Measurements from ENCODE around the gene ADAMTS17. TPM values are rescaled to one million over a fixed set of nuclear protein-coding genes. Genes with fewer than 3 reads are reported as not detected.

Gene ADAMTS17
- total RNA-seq, 2 experiments from 2014 or later = 0.81 to 1.0 TPM

GRCh38 chr15:100030586-100031229 lies 311.1 kb downstream of the ADAMTS17 start:
- no peaks in the 10 kb centered on the region for H3K27me3 Mint-ChIP-seq (ENCODE audit: low read depth)
- intact Hi-C loops (cut with micrococcal nuclease) = no loop called here
- DNase-seq = no peak
- no peak overlapping the region for H3K4me3 Mint-ChIP-seq
- H3K9me3 Mint-ChIP-seq = peaks cover 24% of the 10 kb centered on the region
- H3K36me3 Mint-ChIP-seq (ENCODE audit: low read depth) = peaks cover 28% of the 10 kb centered on the region
- no peaks in the 10 kb centered on the region for H3K4me1 Mint-ChIP-seq (ENCODE audit: low read depth)
- no peak overlapping the region for H3K27ac Mint-ChIP-seq
- CTCF ChIA-PET = no interaction called here

- CTCF ChIA-PET = no interaction called here
- Mint-ChIP-seq H3K4me1 (ENCODE audit: low read depth) (no peaks in the 10 kb centered on the region), H3K36me3 (ENCODE audit: low read depth) (peaks cover 28% of the 10 kb centered on the region), H3K4me3 (no peak overlapping the region), H3K9me3 (peaks cover 24% of the 10 kb centered on the region), H3K27me3 (ENCODE audit: low read depth) (no peaks in the 10 kb centered on the region), H3K27ac (no peak overlapping the region)
- no peak for DNase-seq
- intact Hi-C loops (cut with micrococcal nuclease) = no loop called here
Measured at GRCh38 chr15:100029868-100030479, 311.8 kb downstream of the ADAMTS17 start.

GRCh38 chr15:100029045-100029444 lies 312.7 kb downstream of the ADAMTS17 start:
- CTCF ChIA-PET = no interaction called here

GRCh38 chr15:100026041-100026440 lies 315.7 kb downstream of the ADAMTS17 start:
- Mint-ChIP-seq H3K27ac (no peak overlapping the region), H3K4me1 (ENCODE audit: low read depth) (no peaks in the 10 kb centered on the region), H3K27me3 (ENCODE audit: low read depth) (no peaks in the 10 kb centered on the region), H3K9me3 (peaks cover 24% of the 10 kb centered on the region), H3K4me3 (no peak overlapping the region), H3K36me3 (ENCODE audit: low read depth) (peaks cover 26% of the 10 kb centered on the region)
- CTCF ChIA-PET = no interaction called here
- DNase-seq = no peak
- intact Hi-C loops (cut with micrococcal nuclease) = no loop called here

More at GRCh38 chr15:100029045-100029444, 312.7 kb downstream of the ADAMTS17 start:
- no peak overlapping the region for H3K4me3 Mint-ChIP-seq
- no peak for DNase-seq
- H3K4me1 Mint-ChIP-seq (ENCODE audit: low read depth) = no peaks in the 10 kb centered on the region
- no peaks in the 10 kb centered on the region for H3K27me3 Mint-ChIP-seq (ENCODE audit: low read depth)
- intact Hi-C loops (cut with micrococcal nuclease) = no loop called here
- H3K36me3 Mint-ChIP-seq (ENCODE audit: low read depth) = peaks cover 28% of the 10 kb centered on the region
- peaks cover 24% of the 10 kb centered on the region for H3K9me3 Mint-ChIP-seq
- no peak overlapping the region for H3K27ac Mint-ChIP-seq

- intact Hi-C loops (cut with micrococcal nuclease) = no loop called here
Measured at GRCh38 chr15:100022806-100023205, 319.0 kb downstream of the ADAMTS17 start.

GRCh38 chr15:100022391-100022790 lies 319.4 kb downstream of the ADAMTS17 start:
- Mint-ChIP-seq H3K9me3 (peaks cover 7% of the 10 kb centered on the region), H3K4me1 (ENCODE audit: low read depth) (no peaks in the 10 kb centered on the region), H3K36me3 (ENCODE audit: low read depth) (peaks cover 5% of the 10 kb centered on the region), H3K4me3 (no peak overlapping the region), H3K27ac (no peak overlapping the region), H3K27me3 (ENCODE audit: low read depth) (no peaks in the 10 kb centered on the region)
- intact Hi-C loops (cut with micrococcal nuclease) = no loop called here
- no peak for DNase-seq
- CTCF ChIA-PET = no interaction called here

More at GRCh38 chr15:100022806-100023205, 319.0 kb downstream of the ADAMTS17 start:
- H3K4me1 Mint-ChIP-seq (ENCODE audit: low read depth) = no peaks in the 10 kb centered on the region
- no peaks in the 10 kb centered on the region for H3K27me3 Mint-ChIP-seq (ENCODE audit: low read depth)
- CTCF ChIA-PET = no interaction called here
- no peak overlapping the region for H3K4me3 Mint-ChIP-seq
- no peak overlapping the region for H3K27ac Mint-ChIP-seq
- DNase-seq = no peak
- H3K36me3 Mint-ChIP-seq (ENCODE audit: low read depth) = peaks cover 8% of the 10 kb centered on the region
- H3K9me3 Mint-ChIP-seq = peaks cover 11% of the 10 kb centered on the region

GRCh38 chr15:100021653-100022052 lies 320.1 kb downstream of the ADAMTS17 start:
- DNase-seq = no peak
- Mint-ChIP-seq H3K27me3 (ENCODE audit: low read depth) (no peaks in the 10 kb centered on the region), H3K4me1 (ENCODE audit: low read depth) (no peaks in the 10 kb centered on the region), H3K4me3 (no peak overlapping the region), H3K36me3 (ENCODE audit: low read depth) (no peaks in the 10 kb centered on the region), H3K27ac (no peak overlapping the region), H3K9me3 (peaks cover under 1% of the 10 kb centered on the region)
- intact Hi-C loops (cut with micrococcal nuclease) = no loop called here
- CTCF ChIA-PET = no interaction called here

GRCh38 chr15:100020614-100021013 lies 321.2 kb downstream of the ADAMTS17 start:
- Mint-ChIP-seq H3K4me1 (ENCODE audit: low read depth) (no peaks in the 10 kb centered on the region), H3K36me3 (ENCODE audit: low read depth) (no peaks in the 10 kb centered on the region), H3K4me3 (no peak overlapping the region), H3K27me3 (ENCODE audit: low read depth) (no peaks in the 10 kb centered on the region), H3K9me3 (no peaks in the 10 kb centered on the region), H3K27ac (no peak overlapping the region)
- no peak for DNase-seq
- intact Hi-C loops (cut with micrococcal nuclease) = no loop called here
- CTCF ChIA-PET = no interaction called here

GRCh38 chr15:100020189-100020588 lies 321.6 kb downstream of the ADAMTS17 start:
- H3K27me3 Mint-ChIP-seq (ENCODE audit: low read depth) = no peaks in the 10 kb centered on the region
- H3K36me3 Mint-ChIP-seq (ENCODE audit: low read depth) = no peaks in the 10 kb centered on the region
- H3K9me3 Mint-ChIP-seq = no peaks in the 10 kb centered on the region
- H3K27ac Mint-ChIP-seq = no peak overlapping the region
- CTCF ChIA-PET = interaction anchor here (0.6 kb wide), 1 partner anchor 112 kb away, joined by 3 read pairs; no protein-coding TSS in a partner anchor
- no peak overlapping the region for H3K4me3 Mint-ChIP-seq
- no peak for DNase-seq
- intact Hi-C loops (cut with micrococcal nuclease) = no loop called here
- no peaks in the 10 kb centered on the region for H3K4me1 Mint-ChIP-seq (ENCODE audit: low read depth)

GRCh38 chr15:100019601-100020000 lies 322.2 kb downstream of the ADAMTS17 start:
- Mint-ChIP-seq H3K27me3 (ENCODE audit: low read depth) (no peaks in the 10 kb centered on the region), H3K36me3 (ENCODE audit: low read depth) (no peaks in the 10 kb centered on the region), H3K27ac (no peak overlapping the region), H3K9me3 (no peaks in the 10 kb centered on the region), H3K4me1 (ENCODE audit: low read depth) (no peaks in the 10 kb centered on the region), H3K4me3 (no peak overlapping the region)
- intact Hi-C loops (cut with micrococcal nuclease) = no loop called here
- CTCF ChIA-PET = interaction anchor here (0.6 kb wide), 1 partner anchor 111 kb away, joined by 3 read pairs; no protein-coding TSS in a partner anchor
- DNase-seq = no peak

- CTCF ChIA-PET = no interaction called here
- Mint-ChIP-seq H3K4me3 (no peak overlapping the region), H3K27ac (no peak overlapping the region), H3K4me1 (ENCODE audit: low read depth) (no peaks in the 10 kb centered on the region), H3K9me3 (peaks cover 4% of the 10 kb centered on the region), H3K27me3 (ENCODE audit: low read depth) (no peaks in the 10 kb centered on the region), H3K36me3 (ENCODE audit: low read depth) (no peaks in the 10 kb centered on the region)
- no peak for DNase-seq
- intact Hi-C loops (cut with micrococcal nuclease) = no loop called here
Measured at GRCh38 chr15:100018191-100018590, 323.6 kb downstream of the ADAMTS17 start.

- no peak for DNase-seq
- Mint-ChIP-seq H3K27ac (no peak overlapping the region), H3K9me3 (peaks cover 4% of the 10 kb centered on the region), H3K4me1 (ENCODE audit: low read depth) (no peaks in the 10 kb centered on the region), H3K4me3 (no peak overlapping the region), H3K27me3 (ENCODE audit: low read depth) (no peaks in the 10 kb centered on the region), H3K36me3 (ENCODE audit: low read depth) (no peaks in the 10 kb centered on the region)
- CTCF ChIA-PET = no interaction called here
- intact Hi-C loops (cut with micrococcal nuclease) = no loop called here
Measured at GRCh38 chr15:100017140-100017539, 324.6 kb downstream of the ADAMTS17 start.

GRCh38 chr15:100016632-100017031 lies 325.1 kb downstream of the ADAMTS17 start:
- H3K4me1 Mint-ChIP-seq (ENCODE audit: low read depth) = no peaks in the 10 kb centered on the region
- no peaks in the 10 kb centered on the region for H3K27me3 Mint-ChIP-seq (ENCODE audit: low read depth)
- CTCF ChIA-PET = no interaction called here
- H3K9me3 Mint-ChIP-seq = peaks cover 4% of the 10 kb centered on the region
- H3K36me3 Mint-ChIP-seq (ENCODE audit: low read depth) = no peaks in the 10 kb centered on the region
- H3K27ac Mint-ChIP-seq = no peak overlapping the region
- no peak overlapping the region for H3K4me3 Mint-ChIP-seq
- intact Hi-C loops (cut with micrococcal nuclease) = no loop called here
- DNase-seq = no peak

All from activated naive CD4-positive, alpha-beta T cell treated with anti-CD3 and anti-CD28 coated beads for 36 hours (primary cell).